Activated gamma-delta T cell treated with Interleukin-2 at 50 U/mL for 16 hours (primary cell): ENCODE measurements around the gene KCNC4.
A peak's percentile ranks its signal among the peaks of the same experiment; 100 is the strongest.

Experiments
- DNase-seq: peaks from one replicate; pipeline ENCODE4 v3.0.0-alpha.2; 2020

KCNC4 gene

GRCh38 chr1:110189181-110189580 is 20.9 kb upstream of the KCNC4 start:
- DNase-seq, result no peak

DNA sequence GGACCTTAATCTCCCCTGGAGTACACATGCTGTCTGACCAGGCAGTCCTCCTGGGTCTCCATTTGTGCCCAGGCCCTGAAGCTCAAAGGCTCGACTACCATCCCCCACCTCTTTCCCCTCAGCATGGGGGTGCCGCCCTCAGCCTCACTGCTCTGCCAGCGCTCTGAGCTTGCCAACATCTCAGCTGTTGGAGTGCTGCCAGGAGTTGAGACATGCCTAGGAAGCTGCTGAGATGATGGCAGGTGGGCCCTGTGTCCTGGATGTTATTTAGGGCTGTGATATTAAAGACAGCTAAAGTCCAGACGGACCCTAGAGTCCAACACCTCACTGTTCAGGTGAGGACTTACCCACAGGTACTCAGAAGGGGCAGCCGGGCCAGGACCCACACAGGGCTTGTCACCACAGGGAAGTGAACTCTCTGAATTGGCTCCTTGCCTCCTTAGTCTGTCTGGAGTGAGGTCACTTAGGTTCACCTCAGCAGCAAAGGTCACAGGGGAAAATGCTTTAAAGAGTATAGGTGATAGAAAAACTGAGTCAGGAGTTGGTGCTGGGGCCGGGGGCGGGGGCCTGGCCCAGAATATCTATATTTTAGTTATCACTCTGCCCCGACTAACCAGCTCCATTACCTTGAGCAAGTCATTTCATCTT is 19.7 kb upstream of the KCNC4 start:
- no peak for DNase-seq

DNA sequence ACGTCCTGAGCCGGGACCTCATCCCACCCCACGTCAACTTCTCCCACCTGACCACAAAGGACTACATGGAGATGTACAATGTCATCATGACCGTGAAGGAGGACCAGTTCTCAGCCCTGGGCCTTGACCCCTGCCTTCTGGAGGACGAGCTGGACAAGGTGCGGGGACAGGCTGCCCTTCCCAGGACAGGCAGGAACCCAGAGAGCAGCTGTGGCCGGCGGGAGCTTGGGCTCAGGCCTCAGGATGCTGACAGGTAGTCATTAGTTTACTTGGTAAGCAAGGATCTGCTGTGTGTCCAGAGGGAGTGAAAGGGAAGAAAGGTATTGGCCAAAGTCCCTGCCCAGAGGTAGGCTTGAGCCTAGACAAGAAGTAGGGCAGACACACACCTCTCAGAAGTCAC is 17.6 kb upstream of the KCNC4 start:
- DNase-seq, result no peak

DNA sequence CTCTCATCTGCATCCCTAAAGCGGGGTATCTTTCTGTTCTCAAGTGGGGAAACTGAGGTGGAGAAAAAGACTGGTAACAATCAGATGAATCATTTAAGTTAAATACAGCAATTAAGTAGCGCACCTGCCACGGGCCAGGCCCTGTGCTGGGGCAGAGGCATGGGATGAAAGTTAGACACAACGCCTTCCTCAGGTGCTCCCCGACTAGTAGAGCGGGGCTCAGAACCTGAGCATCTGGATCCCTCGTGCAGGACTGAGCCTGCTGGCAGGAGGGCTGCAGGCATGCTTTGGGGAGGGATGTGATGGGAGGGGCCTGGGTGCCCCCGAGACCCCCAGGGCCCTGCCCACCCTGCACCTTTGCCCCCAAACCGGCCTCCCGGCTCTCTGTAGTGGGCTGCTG is 14.9 kb upstream of the KCNC4 start:
- DNase-seq, result no peak

GRCh38 chr1:110196917-110197765 is 13.0 kb upstream of the KCNC4 start:
- peak; percentile 38 for DNase-seq

DNA sequence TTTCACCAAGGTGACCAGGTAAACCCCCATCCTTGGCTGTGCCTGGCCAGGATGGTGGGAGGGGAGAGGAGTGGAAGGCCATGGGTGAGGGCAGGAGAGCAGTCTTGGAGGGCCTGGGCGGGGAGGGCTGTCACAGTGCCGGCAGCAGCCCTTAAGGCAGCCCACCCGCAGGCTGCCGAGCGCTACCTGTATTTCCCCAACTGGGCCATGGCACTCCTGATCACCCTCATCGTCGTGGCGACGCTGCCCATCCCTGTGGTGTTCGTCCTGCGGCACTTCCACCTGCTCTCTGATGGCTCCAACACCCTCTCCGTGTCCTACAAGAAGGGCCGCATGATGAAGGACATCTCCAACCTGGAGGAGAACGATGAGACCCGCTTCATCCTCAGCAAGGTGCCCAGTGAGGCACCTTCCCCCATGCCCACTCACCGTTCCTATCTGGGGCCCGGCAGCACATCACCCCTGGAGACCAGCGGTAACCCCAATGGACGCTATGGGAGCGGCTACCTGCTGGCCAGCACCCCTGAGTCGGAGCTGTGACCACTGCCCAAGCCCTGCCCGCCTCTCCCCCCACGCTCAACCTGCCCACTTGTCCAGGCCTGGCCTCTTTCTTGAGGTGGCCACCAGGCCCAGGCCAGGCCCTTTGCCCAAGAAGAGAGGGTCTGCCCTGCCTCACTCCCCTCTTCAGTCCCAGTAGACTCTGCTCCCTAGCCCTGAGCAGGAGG is 12.0 kb upstream of the KCNC4 start:
- no peak for DNase-seq

DNA sequence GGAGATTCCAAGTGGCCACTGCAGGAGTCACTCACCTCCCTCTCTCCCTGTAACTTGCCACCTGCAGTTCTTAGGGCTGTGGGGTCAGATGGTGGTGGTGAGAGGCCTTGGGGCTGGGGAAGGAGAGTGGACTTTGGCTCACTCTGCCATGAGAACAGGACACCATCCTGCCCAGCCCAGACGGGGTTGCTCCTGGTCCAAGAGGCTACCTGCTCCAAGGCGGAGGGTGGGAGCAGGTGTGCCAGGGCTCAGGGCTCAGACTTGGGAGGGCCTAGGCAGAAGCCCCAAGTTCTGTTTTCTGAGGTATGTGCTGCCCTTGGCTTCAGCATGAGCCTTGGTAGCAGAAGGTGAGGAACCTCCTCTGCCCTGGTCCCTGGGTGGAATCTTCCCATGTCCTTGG is 11.4 kb upstream of the KCNC4 start:
- DNase-seq, result no peak

GRCh38 chr1:110200190-110200589 is 9.9 kb upstream of the KCNC4 start:
- DNase-seq, result no peak

DNA sequence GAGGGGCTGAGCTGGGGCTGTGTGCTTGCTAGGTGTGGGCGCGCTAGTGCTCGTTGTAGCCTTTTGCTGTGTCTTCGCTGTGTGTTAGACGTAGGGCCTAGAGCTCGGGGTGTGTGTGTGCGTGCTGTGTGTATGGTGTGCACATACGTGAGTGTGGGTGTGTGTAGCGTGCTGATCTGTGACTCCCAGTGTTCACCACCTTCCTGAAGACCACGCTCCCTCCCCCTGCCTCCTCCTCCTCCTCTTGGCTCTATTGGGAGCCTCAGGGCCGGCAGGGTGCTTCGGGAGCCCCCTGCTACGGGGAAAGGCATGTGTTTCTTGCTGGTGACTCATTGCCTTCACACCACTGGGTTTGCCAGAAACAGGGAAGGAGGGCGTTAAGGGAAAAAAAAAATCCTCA is 9.4 kb upstream of the KCNC4 start:
- no peak for DNase-seq

DNA sequence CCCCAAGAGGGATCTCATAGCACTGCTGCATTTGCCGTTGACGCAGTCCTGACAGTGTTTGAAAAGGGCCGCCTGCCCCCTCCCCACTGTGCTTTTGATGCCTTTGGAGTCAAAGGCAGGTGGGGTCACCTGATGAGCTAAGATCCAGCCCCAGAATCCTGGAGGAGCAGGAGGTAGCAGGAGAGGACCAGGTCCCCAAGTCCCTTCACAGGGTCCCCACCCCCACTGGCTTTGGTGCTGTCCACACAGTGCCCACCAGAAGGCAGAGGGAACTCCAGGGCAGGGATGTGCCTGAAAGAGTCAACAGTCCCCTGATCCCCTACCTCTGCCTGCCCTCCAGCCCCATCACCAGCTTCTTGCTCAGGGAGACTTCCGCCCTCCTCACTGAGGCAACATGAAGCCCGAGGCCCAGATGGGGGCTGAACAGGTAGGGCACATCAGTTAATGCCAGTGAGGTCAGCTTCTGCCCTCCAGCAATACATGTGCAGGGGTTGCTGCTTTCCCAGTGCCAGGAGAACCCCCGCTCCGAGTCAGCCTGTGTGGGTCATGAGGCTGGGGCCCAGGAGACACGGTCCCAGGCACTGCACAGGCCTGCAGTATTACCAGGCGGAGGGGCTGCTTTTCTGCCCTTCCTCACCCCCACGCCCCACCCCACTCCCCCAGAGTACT is 8.8 kb upstream of the KCNC4 start:
- no peak for DNase-seq

- DNase-seq, result peak; percentile 73
These were observed 7.0 kb upstream of the KCNC4 start for GRCh38 chr1:110203021-110203661.

GRCh38 chr1:110205156-110205555 is 5.0 kb upstream of the KCNC4 start:
- no peak for DNase-seq

- DNase-seq, result no peak
These were observed 4.4 kb upstream of the KCNC4 start for GRCh38 chr1:110205591-110206155.

- no peak for DNase-seq
These were observed 3.7 kb upstream of the KCNC4 start for GRCh38 chr1:110206261-110206920.

GRCh38 chr1:110207831-110208230 is 2.3 kb upstream of the KCNC4 start:
- DNase-seq, result peak; percentile 79

GRCh38 chr1:110208916-110209645 is 1.0 kb upstream of the KCNC4 start:
- DNase-seq, result no peak

DNA sequence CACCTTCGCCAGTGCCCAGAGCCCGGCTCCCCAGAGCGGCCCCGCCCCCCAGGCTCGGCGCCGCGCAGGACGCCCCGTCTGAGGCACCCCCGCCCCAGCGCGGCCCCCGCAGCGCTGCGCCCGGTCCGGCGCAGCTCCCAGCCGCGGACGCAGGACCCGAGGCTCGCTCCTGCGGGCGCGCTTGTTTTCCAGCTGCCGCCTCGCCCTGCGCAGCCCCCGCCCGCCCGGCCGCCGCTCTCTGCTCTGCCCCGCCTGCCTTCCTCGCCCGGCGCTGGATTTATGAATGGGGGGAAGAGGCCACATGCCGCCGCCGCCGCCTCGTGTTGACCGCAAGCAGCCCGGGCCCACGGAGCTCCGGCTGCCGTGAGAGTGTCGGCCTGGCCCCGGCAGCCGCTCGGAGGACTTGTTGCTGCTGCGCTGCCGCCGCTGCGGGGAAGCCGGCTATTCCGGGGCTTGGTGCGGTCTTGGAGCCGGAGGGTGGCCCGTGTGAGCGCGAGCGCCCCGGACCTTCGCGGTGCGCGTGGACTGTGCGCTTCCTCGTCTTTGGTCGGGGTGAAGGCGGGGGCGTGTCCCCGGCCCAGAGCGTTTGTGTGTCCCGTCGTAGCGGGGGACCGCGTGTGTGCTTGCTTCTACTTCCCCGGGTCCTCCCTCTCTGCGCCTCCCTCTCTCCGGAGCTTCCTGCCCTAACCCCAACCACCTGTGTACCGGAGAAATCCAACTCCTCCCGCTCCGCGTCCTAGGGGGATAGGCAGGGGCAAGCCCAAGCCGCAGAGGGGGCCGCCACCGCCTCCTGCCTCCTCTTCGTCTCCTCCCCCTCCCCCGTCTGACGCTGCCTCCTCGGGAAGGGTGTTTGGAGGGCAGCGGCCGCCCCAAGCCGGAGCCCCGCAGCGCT is 736 bp downstream of the KCNC4 start:
- DNase-seq, result peak; percentile 41

GRCh38 chr1:110211496-110212168 is 1.5 kb downstream of the KCNC4 start:
- DNase-seq, result peak; percentile 19
